ENCODE measurements around the gene RORB. TPM values are rescaled to one million over a fixed set of nuclear protein-coding genes. Genes with fewer than 3 reads are reported as not detected.

RORB gene
- under 1 TPM in 10 of 12 donors, not detected in 2; 0.11 to 0.25 (median 0.14) TPM for polyA plus RNA-seq (ENCODE audit: insufficient read length in 12 of 12)
- long read RNA-seq, donor 1, result 0 reads
- long read RNA-seq, donor 2, result 0 reads
- long read RNA-seq, donor 3, result 0 reads
- long read RNA-seq, donor 4, result 0 reads
- long read RNA-seq, donor 5, result 0 reads
- long read RNA-seq, donor 6, result 0 reads
- long read RNA-seq, donor 7, result 0 reads
- long read RNA-seq, donor 8, result 0 reads
- long read RNA-seq, donor 9, result 0 reads
- long read RNA-seq, donor 10, result 0 reads
- long read RNA-seq, donor 11, result 0 reads

GRCh38 chr9:74496819-74497747, at the start of gene RORB:
TSS of gene RORB (plus strand) at chr9:74497335. CDS start at chr9:74497977, 642 bp downstream.
- DNase-seq, result peak; percentile 58

- no peak for DNase-seq
Measured at GRCh38 chr9:74447451-74448193, 49.5 kb upstream of the RORB start.

- no peak for DNase-seq
Measured at GRCh38 chr9:74449060-74449459, 48.1 kb upstream of the RORB start.

- DNase-seq, result no peak
Measured at GRCh38 chr9:74458832-74459231, 38.3 kb upstream of the RORB start.

GRCh38 chr9:74463825-74464224, 33.3 kb upstream of the RORB start:
- DNase-seq, result no peak

- no peak for DNase-seq
Measured at GRCh38 chr9:74478606-74479005, 18.5 kb upstream of the RORB start.

- DNase-seq, result no peak
Measured at GRCh38 chr9:74479711-74480110, 17.4 kb upstream of the RORB start.

GRCh38 chr9:74487395-74487794, 9.7 kb upstream of the RORB start:
- no peak for DNase-seq

- no peak for DNase-seq
Measured at GRCh38 chr9:74493512-74493911, 3.6 kb upstream of the RORB start.

GRCh38 chr9:74494490-74494889, 2.6 kb upstream of the RORB start:
- no peak for DNase-seq

GRCh38 chr9:74496406-74496805, 729 bp upstream of the RORB start:
- no peak for DNase-seq

- peak; percentile 17 for DNase-seq
Measured at GRCh38 chr9:74497748-74498620, 849 bp downstream of the RORB start.

- no peak for DNase-seq
Measured at GRCh38 chr9:74498621-74499095, 1.5 kb downstream of the RORB start.

- no peak for DNase-seq
Measured at GRCh38 chr9:74499111-74499601, 2.0 kb downstream of the RORB start.

- DNase-seq, result no peak
Measured at GRCh38 chr9:74499770-74500583, 2.8 kb downstream of the RORB start.

GRCh38 chr9:74500584-74500924, 3.4 kb downstream of the RORB start:
- DNase-seq, result no peak

GRCh38 chr9:74501570-74501969, 4.4 kb downstream of the RORB start:
- DNase-seq, result no peak

- no peak for DNase-seq
Measured at GRCh38 chr9:74503219-74503618, 6.1 kb downstream of the RORB start.

- no peak for DNase-seq
Measured at GRCh38 chr9:74503666-74504065, 6.5 kb downstream of the RORB start.

- DNase-seq, result no peak
Measured at GRCh38 chr9:74511333-74511732, 14.2 kb downstream of the RORB start.

Data from muscle of arm (tissue), 14 donors.